GM03348 (cell line): ENCODE results near the gene SIRT2.
"Not testable (repeated sequence)": the region's sequence is repeated elsewhere in the genome, so short reads cannot be mapped to it uniquely, and the experiment has no call there.

Source experiments
- DNase-seq: peaks from one replicate; pipeline ENCODE4 v3.0.0; 2012; ENCODE audit warnings: low spot score

Gene SIRT2

DNA sequence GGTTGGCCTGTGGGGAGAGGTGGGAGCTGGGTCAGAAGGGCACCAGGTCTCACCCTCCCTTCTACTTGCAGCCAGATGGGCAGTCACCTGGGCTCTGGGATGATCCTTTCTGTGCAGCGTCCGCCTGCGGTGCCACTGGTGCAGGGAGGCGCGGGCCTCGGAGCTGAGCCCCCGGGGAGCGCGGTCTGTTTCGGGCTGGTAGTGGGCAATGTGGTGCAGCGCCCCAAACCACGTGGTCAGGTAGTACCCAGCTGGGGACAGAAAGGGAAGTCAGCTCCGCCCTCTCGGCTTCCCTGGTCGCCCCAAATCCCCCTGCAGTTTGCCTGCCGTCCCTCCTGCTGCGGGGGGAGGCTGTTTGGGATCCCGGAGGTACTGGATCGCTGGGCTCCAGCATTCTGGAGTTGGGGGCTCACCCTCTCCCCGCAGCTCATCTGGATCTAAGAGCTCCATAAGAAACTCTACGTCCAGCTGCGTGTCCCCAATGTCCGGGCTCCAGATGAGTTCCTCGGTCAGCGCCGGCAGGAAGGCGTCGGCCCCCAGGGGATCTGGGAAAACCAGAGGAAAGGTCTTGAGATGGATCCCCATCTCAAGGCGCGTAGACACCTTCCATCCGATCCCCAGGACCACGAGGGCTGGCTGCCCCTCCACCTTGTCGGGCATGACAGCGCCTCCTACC, 30.1 kb downstream of the SIRT2 start:
- no peak for DNase-seq

DNA sequence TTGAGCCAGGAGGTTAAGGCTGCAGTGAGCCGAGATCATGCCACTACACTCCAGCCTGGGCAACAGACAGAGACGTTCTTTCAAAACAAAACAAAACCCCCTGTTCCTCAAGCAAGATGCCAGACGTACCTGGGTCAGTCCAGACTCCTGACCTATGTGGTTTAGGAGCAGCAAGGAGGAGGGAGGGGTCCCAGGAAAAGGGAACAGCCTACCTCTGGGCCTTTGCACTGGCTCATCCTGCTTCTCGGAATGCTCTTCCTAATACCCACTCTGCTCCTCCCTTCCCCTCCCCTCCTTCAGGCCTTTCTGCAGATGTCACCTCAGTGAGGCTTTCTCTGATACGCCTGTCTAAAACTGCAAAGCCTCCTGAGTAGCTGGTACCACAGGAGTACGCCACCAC, 30.9 kb downstream of the SIRT2 start:
- DNase-seq = no peak

DNA sequence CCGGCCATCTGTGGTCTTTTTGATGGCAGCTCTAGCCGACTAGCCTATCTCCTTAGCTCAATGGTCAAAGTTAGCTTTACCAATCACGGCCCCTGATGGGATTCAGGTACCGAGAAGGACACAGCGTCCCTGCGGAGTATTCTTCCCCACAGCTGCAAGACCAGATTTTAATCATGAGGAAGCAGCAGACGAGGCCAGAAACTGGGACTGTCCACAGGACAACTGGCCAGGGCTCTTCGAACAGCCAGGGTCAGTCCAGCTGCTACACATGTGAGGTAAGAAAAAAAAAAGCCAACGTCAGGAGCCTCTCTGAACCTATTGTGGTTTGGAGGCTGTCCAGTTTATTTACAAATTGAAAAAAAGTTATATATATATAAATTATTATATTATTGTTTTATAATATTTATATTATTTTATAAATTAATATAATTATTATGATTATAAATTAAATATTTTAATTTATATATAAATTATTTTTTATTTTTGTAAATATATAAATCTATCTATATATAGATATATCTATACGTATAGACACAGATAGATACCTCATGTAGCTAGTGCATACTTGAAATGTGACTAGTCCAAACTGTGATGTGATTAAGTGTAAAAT, 32.1 kb downstream of the SIRT2 start:
- no peak for DNase-seq

DNA sequence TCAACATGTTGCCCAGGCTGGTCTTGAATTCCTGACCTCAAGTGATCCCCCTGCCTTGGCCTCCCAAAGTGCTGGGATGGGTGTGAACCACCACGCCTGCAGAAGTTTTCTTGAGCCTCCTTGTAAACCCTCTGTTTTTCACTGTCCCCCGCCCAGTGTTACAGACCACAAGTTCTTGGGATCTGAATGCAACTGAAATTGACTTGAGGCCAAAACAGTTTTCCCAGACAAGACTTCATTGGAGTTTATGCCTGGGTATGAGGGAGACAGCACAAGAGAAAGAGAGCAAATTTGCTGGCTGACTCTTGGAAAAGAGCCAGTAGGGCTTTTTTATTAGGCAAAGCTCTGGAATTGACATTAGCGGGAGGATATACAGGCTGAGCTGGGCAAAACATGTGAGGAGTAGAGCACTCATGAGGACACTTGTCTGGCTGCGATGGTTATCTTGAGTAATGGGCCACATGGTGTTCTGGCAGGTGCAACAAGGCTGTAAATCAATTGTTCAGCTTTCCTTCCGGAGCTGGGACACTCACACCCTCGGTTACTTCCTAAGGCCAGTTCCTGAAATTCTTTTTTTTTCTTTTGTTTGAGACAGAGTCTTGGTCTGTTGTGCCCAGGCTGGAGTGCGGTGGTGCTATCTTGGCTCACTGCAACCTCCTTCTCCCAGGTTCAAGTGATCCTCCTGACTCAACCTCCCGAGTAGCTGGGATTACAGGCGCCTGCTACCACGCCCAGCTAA, 36.9 kb downstream of the SIRT2 start:
- DNase-seq = no peak

DNA sequence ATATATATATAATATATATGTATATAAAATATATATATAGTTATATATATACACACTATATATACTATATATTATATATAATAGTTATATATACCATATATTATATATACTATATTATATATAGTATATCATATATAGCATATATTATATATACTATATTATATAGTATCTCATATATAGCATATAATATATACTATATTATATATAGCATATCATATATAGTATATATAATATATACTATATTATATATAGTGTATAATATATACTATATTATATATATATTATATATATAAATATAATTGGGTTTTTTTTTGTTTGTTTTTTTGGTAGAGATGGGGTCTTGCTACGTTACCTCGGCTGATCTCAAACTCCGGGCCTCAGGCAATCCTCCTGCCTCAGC, 38.0 kb downstream of the SIRT2 start:
- DNase-seq = no peak

DNA sequence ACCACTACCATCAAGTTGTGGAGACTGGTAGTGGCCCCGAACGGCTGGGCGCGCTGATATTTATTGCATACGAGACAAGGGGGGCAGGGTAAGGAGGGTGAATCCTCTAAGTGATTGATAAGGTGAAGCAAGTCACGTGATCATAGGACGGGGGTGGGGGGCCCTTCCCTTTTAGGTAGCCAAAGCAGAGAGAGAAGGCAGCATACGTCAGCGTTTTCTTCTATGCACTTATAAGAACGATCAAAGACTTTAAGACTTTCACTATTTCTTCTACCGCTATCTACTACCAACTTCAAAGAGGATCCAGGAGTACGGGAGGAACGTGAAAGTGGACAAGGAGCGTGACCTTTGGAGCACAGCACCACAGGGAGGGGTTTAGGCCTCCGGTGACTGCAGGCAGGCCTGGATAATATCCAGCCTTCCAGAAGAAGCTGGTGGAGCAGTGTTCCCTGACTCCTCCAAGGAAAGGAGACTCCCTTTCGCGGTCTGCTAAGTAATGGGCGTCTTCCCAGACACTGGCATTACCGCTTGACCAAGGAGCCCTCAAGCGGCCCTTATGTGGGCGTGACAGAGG, 39.7 kb downstream of the SIRT2 start:
- DNase-seq = not testable (repeated sequence)

DNA sequence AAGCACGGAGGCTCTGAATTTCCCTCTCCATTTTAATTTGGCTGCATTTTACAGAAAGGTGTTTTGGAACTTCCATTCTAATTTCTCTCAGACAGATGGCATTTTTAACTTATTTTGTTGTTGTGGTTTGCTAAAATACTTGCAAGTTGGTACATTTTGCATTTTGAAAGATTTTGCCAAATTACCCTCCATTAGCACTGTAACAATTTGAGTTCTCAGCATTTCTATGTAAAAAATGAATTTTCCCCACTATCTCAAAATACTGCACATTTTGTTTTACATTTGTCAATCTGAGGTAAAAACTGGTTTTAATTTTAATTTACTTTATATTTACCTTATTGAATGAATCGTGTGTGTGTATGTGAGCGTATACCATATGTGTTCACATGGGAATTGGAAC, 42.6 kb downstream of the SIRT2 start:
- DNase-seq = no peak

DNA sequence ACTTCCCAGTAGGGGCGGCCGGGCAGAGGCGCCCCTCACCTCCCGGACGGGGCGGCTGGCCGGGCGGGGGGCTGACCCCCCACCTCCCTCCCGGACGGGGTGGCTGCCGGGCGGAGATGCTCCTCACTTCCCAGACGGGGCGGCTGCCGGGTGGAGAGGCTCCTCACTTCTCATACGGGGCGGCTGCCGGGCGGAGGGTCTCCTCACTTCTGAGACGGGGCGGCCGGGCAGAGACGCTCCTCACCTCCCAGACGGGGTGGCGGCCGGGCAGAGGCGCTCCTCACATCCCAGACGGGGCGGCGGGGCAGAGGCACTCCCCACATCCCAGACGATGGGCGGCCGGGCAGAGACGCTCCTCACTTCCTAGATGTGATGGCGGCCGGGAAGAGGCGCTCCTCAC, 43.7 kb downstream of the SIRT2 start:
- not testable (repeated sequence) for DNase-seq

DNA sequence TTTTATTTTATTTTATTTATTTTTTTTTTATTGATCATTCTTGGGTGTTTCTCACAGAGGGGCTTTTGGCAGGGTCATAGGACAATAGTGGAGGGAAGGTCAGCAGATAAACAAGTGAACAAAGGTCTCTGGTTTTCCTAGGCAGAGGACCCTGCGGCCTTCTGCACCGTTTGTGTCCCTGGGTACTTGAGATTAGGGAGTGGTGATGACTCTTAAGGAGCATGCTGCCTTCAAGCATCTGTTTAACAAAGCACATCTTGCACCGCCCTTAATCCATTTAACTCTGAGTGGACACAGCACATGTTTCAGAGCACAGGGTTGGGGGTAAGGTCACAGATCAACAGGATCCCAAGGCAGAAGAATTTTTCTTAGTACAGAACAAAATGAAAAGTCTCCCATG, 44.5 kb downstream of the SIRT2 start:
- not testable (repeated sequence) for DNase-seq

DNA sequence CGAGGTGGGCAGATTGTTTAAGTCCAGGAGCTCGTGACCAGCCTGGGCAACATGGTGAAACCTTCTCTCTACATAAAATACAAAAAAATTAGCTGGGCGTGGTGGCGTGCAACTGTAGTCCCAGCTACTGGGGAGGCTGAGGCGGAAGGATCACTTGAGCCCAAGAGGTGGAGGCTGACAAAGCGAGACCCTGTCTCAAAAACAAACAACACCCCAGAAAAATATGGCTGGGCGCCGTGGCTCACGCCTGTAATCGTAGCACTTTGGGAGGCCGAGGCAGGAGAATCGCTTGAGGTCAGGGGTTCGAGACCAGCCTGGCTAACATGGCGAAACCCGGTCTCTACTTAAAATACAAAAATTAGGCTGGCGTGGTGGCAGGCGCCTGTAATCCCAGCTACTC, 46.2 kb downstream of the SIRT2 start:
- DNase-seq = no peak

DNA sequence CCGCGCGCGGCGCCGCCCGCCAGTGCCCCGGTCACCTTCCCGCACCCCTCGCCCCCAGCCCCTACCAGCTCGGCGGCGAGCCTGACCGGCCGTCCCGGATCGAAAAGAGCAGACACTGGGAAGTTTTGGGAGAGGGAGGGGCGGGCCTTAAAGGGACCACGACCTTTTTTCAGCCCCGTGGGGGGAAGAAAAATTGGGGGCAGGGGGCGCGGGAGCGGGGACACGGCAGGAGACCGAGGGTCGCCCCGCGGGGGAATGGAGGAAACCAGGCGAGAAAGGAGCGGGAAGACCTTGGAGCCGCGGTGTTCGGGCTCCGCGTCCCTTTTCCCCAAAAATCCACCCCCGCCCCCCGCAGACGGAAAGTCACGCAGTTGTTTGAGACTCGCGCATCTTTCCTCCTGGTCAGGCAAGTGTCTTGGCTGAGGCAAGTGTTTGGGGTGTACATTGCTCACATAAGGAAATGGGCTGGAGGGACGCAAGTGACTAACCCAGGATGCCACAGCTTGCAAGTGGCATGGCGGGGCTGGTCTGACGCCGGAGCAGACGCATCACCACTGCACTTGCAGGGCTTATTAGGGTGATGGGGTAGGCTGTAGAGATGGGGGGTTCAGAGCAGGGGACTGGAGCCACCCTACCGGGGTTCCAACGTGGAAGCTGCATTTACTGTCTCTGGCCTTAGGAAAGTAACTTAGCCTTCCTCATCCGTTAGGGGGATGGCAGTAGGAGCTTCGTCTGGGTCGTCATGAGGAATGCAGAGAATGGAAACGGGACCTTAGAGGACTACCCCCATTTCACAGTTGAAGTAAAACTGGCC, 47.0 kb downstream of the SIRT2 start:
- DNase-seq = peak; percentile 41

DNA sequence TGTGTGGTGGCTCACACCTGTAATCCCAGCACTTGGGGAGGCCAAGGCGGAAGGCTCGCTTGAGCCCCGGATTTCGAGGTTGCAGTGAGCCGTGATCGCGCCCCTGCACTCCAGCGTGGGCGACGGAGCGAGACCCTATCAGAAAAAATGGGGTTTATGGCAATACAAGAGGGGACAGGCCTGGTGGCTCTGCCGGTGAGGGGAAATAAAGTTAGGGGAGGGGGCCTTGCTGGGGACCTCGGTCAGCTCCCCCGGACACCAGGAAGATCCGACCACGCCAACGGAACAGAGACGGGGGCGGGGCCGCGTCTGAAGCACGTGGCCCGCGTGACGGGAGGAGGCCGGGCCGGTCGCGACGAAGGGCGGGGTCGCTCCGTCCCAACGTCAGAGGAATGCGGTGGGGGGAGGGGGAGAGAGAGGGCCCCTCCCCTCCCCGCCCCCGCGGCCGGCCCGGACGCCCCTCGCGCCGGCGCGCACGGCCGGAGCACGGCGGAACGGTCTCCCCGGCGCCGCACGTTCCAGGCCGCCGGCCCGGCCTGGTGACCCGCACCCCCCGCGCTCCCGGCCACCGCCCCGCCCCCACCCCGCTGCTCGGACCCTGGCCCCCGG, 47.7 kb downstream of the SIRT2 start:
- DNase-seq = peak; percentile 93

DNA sequence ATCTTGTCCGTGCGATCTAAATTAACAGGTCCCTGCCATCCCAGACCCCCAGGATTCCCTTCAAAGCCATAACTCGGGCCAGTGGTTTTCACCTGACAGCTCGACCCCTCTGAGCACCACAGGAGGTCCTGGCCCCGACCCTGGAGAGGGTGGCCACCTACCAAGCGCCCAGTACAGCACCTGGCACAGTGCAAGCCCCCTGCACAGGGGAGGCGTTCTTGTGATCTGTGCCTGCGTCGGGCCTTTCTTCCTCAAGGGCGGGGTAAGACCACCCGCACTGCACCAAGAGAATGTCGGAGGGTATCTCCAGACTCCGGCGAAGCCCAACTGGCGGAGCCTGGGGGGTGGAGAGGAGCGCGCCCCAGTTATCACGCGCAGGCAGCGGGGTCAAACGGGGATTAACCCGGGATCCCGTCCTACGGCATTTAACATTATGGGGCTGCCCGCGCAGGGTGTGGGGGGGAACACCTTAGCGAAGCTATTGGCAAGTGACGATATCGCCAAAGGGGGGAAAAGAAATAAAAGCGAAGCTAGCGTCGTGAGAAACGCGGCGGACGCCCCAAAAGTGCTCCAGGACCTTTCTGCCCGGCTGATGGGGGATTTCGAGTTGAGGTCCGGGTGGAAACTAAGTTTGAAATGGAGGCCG, 48.3 kb downstream of the SIRT2 start:
- DNase-seq = no peak

DNA sequence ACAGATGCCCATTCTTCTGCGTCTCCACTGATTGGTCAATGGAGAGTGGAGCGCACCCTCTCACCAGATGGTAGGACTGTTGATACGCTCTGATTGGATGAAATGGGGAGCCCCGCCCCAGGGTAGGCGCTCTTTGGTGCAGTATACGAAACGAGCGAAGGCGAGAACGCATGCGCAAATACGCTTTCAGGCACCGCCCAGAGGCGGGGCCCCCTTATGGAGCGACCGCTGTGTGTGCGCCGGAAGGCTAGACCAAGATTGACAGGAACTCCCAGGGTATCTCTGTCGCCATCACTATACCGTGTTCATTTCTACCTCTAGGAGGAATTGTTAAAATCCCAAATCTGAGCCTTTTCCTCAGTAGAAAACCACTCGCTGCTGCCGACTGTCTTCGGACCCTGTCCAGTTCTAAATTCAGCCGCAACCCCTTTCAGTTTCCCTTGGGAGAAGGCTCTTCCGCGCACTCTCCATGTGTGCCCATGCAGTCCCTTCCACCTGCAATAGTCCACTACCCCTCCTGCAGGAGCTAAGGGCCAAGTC, 48.9 kb downstream of the SIRT2 start:
- DNase-seq = peak; percentile 95

DNA sequence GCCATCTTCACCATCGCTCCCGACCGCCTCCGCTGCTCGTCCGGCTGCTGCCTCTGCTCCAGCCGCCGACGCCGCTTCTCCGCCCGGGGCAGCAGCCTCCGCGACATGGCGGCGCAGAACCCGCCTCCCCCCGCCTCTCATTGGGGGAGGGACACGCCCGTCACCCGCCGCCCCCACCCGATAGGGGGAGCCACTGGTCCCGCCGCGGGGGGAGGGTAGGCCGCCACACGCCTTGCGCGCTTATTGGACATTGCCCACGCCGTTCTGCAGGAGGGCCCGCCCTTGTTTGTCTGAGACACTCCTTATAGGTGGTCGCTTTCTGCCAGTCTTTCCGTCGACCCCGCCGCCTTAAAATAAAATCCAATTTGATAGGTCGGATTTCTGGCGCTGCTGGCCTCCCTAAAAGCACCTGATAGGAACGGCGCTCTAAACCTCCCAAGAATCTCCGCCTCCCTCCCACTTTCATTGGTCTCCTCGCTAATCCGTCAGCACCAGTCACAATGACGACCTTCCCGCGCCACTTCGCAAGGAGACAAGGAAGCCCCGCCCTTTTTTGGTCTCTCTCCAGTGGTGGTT, 49.5 kb downstream of the SIRT2 start, which contains the start of gene HNRNPL:
TSS of gene HNRNPL (minus strand) at position 127 of the 576 bp plus-strand sequence. CDS start at position 107, 20 bp downstream.
- DNase-seq = peak; percentile 98

DNA sequence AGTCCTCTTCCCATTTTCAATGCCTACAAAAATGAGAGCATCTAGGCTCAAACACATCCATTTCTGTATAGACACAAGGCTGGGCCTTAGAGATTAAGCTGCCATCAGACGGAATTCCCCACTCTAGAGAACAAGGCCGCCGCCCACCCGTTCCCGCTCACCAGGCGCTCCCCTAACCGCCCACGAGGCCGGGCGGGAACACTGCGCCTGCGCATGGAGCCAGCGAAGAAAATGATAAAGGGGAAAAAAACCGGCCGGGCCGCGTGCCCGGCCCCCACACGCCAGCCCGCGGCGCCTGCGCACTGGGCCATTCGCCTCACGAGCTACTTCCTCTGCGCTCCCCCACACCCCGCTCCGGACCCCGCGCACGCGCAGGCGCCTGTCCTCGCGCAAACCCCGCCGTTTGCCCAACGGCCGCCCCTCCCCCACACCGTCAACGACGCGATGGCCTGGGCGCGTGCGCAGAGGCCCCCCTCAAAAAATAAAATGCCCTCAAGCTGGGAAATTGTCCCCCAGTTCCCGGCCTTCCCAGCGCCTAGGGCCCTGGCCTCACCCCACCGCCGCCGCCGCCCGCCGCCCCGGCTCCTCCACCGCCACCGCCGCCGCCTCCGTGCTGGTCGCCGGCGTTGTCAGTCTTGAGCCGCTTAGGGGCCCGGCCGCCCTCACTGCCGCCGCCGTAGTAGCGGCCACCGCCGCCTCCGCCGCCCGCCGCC, 50.1 kb downstream of the SIRT2 start:
- peak; percentile 99 for DNase-seq

DNA sequence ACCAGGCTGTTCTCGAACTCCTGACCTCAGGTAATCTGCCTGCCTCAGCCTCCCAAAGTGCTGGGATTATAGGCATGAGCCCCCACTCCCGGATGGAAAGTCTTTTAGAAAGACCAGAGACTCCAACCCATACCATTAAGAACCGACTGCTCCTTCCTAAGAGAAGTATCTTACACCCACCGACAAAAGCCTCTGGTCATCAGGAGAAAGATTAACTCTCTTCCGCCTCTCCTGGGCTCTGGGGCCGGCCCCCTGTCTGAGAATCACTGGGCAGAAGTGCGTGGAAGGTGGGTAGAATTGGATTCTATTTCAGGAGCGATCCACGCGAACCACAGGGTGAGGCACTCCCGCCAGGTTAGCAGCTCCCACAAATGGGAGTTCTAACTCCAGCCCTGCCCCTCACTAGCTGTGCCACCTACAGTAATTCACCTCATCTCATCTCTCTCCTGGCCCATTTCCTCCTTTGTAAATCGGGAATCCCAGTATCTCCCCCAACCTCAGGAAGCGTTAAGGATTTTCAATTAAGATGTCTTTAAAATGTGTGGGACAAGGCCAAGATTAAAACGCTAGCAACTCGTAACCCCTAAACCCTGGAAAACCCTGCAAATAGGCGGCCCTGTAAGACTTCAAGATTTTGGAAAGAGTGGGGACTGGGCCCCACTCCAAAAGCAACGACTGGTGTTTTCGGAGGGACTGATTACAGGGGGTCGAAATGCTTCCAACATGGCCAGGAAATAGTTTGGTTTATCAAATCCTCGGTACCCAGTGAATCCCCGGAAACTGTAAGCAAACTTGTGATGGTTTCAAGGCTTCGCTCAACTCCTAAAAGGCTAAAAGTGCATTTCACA, 50.9 kb downstream of the SIRT2 start:
- DNase-seq = peak; percentile 6

DNA sequence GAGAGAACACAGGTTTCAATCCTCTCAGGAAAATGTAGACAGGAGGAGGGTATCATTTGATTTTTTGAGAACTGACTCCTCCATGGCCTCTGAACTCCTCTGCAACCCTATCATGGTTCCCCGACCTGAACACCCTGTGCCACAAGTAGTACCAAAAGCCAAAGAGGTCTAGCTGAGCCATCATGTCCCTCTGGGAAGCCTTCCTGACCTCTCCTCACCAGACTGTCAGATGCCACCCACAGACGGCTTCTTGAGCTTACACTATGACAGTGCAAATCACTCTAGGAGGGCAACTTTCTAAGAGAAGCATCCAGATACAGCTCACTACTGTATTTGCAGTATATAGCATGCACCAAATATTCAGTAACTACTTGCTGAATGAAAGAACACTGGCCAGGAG, 53.3 kb downstream of the SIRT2 start:
- no peak for DNase-seq
